ENCODE measurements around the gene HRCT1.
A peak's percentile ranks its signal among the peaks of the same experiment; 100 is the strongest.
"Not testable (repeated sequence)": the region's sequence is repeated elsewhere in the genome, so short reads cannot be mapped to it uniquely, and the experiment has no call there.

The HRCT1 gene

DNA sequence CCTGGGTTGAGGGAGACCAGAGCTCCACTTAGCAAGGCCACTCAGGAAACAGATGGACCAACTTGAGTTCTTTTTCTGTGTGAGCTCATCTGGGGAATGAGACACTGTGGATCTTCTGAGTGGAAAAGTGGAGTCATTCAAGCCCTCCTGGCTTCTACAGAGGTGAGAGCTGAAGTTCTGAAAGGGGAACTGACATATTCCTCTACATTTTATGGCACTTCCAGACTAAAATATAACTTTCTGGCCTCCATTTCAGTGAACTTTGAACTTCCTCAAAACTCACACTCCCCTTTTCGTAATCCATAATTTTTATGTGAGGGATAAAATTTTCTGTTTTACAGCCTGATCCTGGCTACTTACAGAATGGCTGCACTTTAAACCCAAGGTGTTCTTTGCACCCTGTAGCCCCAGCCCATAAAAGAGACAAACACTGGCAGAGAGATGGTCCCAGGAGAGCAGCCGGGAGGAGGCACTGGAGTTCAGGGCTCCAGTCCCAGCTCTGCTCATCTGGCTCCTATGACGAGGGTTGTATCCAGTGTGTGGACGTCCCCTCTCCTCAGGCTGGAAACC lies 14.1 kb downstream of the HRCT1 start:
- H3K27ac Mint-ChIP-seq, result no peak overlapping the region
- H3K9me3 Mint-ChIP-seq, result no peaks in the 10 kb centered on the region
- H3K4me3 Mint-ChIP-seq, result no peak overlapping the region
- H3K36me3 Mint-ChIP-seq (ENCODE audit: low read depth), result no peaks in the 10 kb centered on the region
- H3K4me1 Mint-ChIP-seq (ENCODE audit: low read depth), result peaks cover 29% of the 10 kb centered on the region
- no peaks in the 10 kb centered on the region for H3K27me3 Mint-ChIP-seq

DNA sequence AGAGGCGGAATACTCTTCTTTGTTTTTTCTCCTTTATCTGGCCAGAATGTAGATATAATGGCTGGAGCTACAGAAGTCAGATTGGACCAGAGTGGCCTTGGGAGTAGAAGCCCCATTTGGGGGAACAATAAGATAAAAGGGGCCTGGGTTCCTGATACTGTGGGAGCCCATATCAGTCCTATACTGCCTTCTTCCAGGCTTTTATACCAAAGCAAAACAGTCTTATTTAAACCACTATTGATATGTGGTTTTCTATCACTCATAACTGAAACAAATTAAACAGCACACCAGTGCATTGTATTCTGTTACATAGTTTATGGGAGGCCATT lies 17.6 kb downstream of the HRCT1 start:
- H3K4me3 Mint-ChIP-seq, result no peak overlapping the region
- H3K9me3 Mint-ChIP-seq, result no peaks in the 10 kb centered on the region
- H3K4me1 Mint-ChIP-seq (ENCODE audit: low read depth), result peaks cover 29% of the 10 kb centered on the region
- peak overlapping the region; percentile 47 for H3K27ac Mint-ChIP-seq
- no peaks in the 10 kb centered on the region for H3K27me3 Mint-ChIP-seq
- no peaks in the 10 kb centered on the region for H3K36me3 Mint-ChIP-seq (ENCODE audit: low read depth)

DNA sequence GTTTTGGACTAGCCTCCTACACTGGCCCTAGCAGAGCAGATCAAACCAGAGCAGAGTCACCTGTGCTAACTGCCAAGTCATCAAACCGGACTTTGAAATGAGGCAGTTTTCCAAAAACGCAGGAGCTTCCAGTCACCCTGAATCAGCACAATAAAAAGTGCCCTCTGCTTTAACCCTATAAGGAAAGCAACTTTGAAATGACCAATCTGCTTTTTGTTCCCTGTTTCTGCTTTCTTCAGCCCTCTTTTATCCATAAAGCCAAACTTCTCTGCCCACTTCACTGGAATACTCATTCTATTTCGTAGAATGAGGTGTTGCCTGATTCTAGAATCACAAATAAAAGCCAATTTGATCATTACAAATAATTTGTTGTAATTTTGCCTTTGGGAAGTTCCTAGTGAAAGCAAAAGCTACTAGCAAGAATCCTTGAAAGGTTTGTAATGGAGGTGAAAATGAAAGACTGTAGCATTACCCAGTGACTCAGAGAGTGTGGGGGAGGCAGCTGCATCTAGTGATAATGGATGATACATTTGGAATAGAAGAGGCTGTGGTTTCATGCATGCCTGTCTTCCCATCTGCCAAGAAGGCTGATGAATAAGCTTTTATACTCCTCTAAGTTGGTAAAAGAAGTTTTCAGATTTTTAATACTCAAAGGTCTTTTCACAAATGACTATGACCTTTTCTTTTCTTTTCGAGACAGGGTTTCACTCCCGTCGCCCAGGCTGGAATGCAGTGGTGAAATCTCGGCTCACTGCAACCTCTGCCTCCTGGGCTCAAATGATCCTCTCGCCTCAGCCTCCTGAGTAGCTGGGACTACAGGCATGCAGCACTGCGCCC lies 18.1 kb downstream of the HRCT1 start:
- Mint-ChIP-seq H3K36me3 (ENCODE audit: low read depth) (no peaks in the 10 kb centered on the region), H3K27me3 (no peaks in the 10 kb centered on the region), H3K27ac (peak overlapping the region; percentile 47), H3K4me1 (ENCODE audit: low read depth) (peaks cover 26% of the 10 kb centered on the region), H3K4me3 (no peak overlapping the region), H3K9me3 (no peaks in the 10 kb centered on the region)

DNA sequence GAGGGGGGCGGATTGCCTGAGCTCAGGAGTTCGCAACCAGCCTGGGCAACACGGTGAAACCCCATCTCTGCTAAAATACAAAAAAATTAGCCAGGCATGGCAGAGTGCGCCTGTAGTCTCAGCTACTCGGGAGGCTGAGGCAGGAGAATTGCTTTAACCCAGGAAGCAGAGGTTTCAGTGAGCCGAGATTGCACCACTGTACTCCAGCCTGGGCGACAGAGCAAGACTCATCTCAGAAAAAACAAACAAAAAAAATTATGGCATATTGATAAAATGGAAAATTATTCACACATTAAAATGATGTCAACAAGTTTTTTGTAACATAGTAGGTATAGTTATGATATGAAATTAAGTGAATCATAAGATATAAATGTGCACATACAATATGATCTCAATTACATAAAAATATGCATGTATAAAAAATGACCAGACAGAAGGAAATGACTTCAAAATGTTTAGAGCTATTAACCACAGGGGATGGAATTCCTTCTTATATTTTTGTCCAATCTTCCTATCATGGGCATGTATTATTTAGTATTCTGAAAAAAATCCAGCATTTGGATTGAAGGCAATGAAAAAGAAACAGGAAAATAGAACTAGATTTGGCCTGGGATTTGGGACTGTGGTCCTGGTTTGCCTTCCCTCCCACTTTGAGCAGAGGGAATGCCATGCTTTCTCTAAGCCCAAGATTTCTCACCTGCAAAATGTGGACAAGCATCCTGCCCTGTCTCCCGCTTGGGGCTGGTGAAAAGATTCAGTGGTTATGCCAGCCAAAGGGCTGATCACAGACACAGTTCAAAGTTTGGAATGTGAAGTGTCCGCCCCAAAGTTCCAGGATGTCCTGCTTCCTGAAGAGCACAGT lies 22.8 kb downstream of the HRCT1 start:
- no peak overlapping the region for H3K27ac Mint-ChIP-seq

DNA sequence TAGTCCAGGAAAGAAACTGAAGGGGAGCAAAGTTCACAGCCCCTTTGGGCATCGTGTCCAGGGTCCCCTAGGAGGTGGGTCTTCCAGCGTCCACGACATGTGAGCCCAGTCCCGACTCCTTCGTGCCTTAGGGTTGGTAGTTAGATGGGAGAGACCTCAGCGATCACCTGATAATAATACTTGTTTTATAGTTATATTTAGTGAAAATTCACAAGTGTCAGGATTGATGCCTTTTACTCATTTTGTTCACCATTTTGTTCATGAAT lies 23.4 kb downstream of the HRCT1 start:
- Mint-ChIP-seq H3K9me3 (no peaks in the 10 kb centered on the region), H3K4me3 (no peak overlapping the region), H3K4me1 (ENCODE audit: low read depth) (peaks cover 18% of the 10 kb centered on the region), H3K27ac (no peak overlapping the region), H3K36me3 (ENCODE audit: low read depth) (no peaks in the 10 kb centered on the region), H3K27me3 (no peaks in the 10 kb centered on the region)

More for the DNA sequence above, 22.8 kb downstream of the HRCT1 start:
- Mint-ChIP-seq H3K36me3 (ENCODE audit: low read depth) (no peaks in the 10 kb centered on the region), H3K4me1 (ENCODE audit: low read depth) (peaks cover 23% of the 10 kb centered on the region), H3K27me3 (no peaks in the 10 kb centered on the region), H3K9me3 (no peaks in the 10 kb centered on the region), H3K4me3 (no peak overlapping the region)

DNA sequence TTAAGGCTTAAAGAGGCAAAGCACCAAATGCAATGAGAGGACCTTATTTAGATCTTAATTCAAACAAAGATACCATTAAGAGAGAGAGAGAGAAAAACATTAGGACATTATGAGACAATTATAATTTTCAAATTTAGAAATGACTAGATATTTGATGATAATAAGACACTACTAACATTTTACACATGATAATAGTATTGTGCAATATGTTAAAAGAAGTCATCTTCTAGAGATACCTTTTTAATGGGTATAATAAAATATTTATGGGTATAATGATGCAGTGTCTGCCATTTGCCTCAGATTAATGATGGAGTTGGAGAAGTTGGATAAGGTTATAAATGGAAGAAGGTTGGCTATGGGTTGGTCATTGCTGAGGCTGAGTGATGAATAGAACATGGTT lies 24.5 kb downstream of the HRCT1 start:
- no peaks in the 10 kb centered on the region for H3K9me3 Mint-ChIP-seq
- H3K27ac Mint-ChIP-seq, result no peak overlapping the region
- peaks cover 15% of the 10 kb centered on the region for H3K4me1 Mint-ChIP-seq (ENCODE audit: low read depth)
- H3K36me3 Mint-ChIP-seq (ENCODE audit: low read depth), result no peaks in the 10 kb centered on the region
- H3K27me3 Mint-ChIP-seq, result no peaks in the 10 kb centered on the region
- no peak overlapping the region for H3K4me3 Mint-ChIP-seq

DNA sequence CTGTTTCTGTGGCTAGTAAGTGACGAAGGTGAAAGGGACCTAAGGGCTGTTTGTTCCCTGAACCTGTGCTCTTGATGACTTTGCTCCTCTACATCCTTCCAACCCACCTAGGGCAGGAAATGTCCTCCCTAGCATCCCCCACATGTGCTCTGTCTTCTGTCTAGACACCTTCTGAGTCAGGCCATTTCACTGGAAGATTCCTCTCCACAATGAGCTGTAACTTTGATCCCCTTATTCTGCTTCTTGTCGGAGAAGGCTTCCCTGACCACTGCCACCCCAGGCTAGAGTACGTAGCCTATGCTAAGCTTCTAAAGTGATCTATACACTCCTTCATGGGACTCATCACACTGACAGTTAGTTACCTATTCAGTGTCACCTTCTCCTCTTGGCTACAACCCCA lies 25.0 kb downstream of the HRCT1 start:
- no peaks in the 10 kb centered on the region for H3K36me3 Mint-ChIP-seq (ENCODE audit: low read depth)
- H3K27me3 Mint-ChIP-seq, result no peaks in the 10 kb centered on the region
- H3K4me3 Mint-ChIP-seq, result no peak overlapping the region
- no peak overlapping the region for H3K27ac Mint-ChIP-seq
- peaks cover 15% of the 10 kb centered on the region for H3K4me1 Mint-ChIP-seq (ENCODE audit: low read depth)
- H3K9me3 Mint-ChIP-seq, result no peaks in the 10 kb centered on the region

DNA sequence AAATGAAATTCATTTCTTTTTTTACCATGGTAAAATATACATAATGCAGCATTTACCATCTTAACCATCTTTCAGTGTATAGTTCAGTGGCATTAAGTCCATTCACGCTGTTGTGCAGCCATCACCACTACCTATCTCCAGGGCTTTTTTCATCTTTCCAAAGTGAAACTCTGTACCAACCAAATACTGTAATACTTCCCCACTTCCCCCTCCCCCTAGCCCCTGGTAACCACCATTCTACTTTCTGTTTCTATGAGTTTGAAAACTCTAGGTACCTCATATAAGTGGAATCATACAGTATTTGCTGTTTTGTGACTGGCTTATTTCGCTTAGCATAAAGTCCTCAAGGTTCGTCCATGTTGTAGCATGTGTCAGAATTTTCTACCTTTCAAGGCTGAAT lies 26.7 kb downstream of the HRCT1 start:
- Mint-ChIP-seq H3K27ac (no peak overlapping the region), H3K4me3 (no peak overlapping the region), H3K9me3 (peaks cover 6% of the 10 kb centered on the region), H3K4me1 (ENCODE audit: low read depth) (peaks cover 21% of the 10 kb centered on the region), H3K27me3 (no peaks in the 10 kb centered on the region), H3K36me3 (ENCODE audit: low read depth) (no peaks in the 10 kb centered on the region)

DNA sequence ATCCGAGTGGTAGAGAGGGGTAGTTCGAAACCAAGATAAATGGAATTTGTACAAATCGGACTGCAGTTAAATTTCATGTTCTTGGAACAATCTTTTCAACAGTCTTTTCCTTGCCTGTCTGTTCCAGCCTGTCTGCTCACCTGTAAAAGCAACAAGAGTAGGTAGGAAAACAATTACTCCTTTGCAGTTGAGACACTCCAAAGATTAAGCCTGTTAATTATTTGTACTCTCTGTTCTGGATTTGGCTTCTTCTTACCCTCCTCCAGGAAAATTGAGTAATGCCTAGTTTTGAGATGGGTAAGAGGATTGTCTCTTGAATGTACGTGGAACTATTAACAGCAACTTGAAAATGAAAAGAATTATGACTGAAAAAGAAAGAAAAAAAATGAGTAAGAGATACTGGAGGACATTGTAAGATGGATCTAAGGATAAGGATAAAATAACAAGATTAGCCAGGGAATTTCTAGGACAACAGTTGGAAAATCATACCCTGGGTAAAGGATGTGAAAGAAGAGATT lies 27.6 kb downstream of the HRCT1 start:
- Mint-ChIP-seq H3K36me3 (ENCODE audit: low read depth) (no peaks in the 10 kb centered on the region), H3K4me3 (no peak overlapping the region)

DNA sequence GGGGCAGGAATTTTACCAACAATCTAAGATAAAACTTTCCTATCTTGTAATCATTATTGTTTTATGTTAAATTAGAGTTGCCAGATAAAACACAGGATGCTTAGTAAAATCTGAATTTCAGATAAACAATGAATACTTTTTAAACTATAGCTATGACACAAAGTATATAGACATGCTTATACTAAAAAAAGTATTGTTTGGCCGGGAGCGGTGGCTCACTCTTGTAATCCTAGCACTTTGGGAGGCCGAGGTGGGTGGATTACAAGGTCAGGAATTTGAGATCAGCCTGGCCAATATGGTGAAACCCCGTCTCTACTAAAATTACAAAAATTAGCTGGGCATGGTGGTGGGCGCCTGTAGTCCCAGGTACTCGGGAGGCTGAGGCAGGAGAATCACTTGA lies 28.1 kb downstream of the HRCT1 start:
- H3K27me3 Mint-ChIP-seq; H3K9me3 Mint-ChIP-seq; H3K36me3 Mint-ChIP-seq (ENCODE audit: low read depth); H3K4me3 Mint-ChIP-seq; H3K27ac Mint-ChIP-seq: not testable (repeated sequence)
- peaks cover 33% of the 10 kb centered on the region for H3K4me1 Mint-ChIP-seq (ENCODE audit: low read depth)

More for the DNA sequence above, 27.6 kb downstream of the HRCT1 start:
- Mint-ChIP-seq H3K4me1 (ENCODE audit: low read depth) (peaks cover 28% of the 10 kb centered on the region), H3K27me3 (no peaks in the 10 kb centered on the region), H3K27ac (no peak overlapping the region), H3K9me3 (peaks cover 6% of the 10 kb centered on the region)

DNA sequence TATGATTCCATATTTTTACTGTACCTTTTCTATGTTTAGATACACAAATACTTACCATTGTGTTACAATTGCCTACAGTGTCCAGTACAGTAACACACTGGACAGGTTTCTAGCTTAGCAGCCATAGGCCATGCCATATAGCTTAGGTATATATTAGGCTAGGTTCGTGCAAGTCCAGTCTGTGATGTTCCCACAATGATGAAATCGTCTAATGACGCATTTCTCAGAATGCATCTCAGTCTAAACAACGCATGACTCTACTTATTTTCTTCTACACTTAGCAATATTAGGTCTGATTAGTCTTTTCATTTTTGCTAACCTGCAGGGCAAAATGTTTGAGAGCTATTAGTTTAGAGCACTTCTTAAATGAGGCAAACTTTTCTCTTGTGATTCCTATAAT lies 29.3 kb downstream of the HRCT1 start:
- H3K9me3 Mint-ChIP-seq, result peaks cover 6% of the 10 kb centered on the region
- H3K4me1 Mint-ChIP-seq (ENCODE audit: low read depth), result peaks cover 45% of the 10 kb centered on the region
- H3K27ac Mint-ChIP-seq, result no peak overlapping the region
- H3K27me3 Mint-ChIP-seq, result no peaks in the 10 kb centered on the region
- no peak overlapping the region for H3K4me3 Mint-ChIP-seq
- no peaks in the 10 kb centered on the region for H3K36me3 Mint-ChIP-seq (ENCODE audit: low read depth)

DNA sequence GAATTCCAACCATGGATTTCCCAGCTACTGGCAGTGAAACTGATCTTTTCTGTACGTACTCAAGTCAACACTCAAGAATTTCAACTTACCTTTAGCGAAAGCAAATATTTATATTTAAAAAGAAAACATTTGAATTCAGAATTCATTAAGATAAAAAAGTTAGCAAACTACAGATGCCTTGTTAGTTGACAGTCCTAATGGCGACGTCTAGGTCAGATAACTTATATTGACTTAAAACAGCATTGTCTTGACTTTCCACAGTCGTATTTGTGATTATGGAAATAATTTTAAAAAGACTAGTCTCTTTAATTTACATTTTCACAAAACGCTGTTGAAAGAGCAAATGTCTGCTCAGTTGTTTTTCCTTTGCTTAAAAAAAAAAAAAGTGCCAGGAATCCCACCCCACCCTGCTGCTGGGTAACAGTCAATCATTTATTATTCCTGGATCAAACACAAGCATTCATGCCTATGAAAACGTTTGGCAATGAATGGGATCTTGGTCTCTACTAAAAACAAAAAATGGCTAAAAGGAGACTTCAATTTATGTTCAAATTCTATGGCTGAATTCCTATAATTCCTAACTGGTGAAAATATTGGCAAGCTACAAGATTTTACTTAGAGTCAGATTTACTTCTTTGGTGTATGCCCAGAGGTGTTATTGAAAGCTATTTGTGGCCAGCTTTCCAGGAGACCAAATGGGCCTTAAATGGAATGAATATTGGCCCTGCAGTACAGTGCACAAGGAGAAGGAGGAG lies 29.9 kb downstream of the HRCT1 start:
- Mint-ChIP-seq H3K9me3 (peaks cover 6% of the 10 kb centered on the region), H3K4me3 (no peak overlapping the region), H3K27ac (no peak overlapping the region), H3K4me1 (ENCODE audit: low read depth) (peaks cover 52% of the 10 kb centered on the region), H3K27me3 (no peaks in the 10 kb centered on the region), H3K36me3 (ENCODE audit: low read depth) (no peaks in the 10 kb centered on the region)

DNA sequence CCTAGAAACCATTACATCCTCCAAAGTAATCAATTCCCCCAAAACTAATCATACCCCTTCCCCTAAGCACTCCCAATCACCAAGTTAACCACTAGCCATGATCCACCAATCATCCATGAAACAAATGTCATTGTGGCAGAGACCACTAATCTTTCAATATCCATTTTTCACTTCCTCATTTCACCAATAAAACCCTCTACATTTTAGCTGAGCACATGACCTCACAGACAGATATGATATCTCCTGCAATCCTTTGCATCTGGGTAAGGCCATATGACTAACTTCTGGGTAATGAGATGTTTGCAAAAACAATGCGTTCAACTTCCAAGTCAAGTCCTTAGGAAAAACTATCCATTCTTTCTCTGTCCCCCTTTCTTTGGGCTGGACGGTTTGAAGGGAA lies 31.2 kb downstream of the HRCT1 start:
- Mint-ChIP-seq H3K36me3 (ENCODE audit: low read depth) (no peaks in the 10 kb centered on the region), H3K4me3 (no peak overlapping the region)

DNA sequence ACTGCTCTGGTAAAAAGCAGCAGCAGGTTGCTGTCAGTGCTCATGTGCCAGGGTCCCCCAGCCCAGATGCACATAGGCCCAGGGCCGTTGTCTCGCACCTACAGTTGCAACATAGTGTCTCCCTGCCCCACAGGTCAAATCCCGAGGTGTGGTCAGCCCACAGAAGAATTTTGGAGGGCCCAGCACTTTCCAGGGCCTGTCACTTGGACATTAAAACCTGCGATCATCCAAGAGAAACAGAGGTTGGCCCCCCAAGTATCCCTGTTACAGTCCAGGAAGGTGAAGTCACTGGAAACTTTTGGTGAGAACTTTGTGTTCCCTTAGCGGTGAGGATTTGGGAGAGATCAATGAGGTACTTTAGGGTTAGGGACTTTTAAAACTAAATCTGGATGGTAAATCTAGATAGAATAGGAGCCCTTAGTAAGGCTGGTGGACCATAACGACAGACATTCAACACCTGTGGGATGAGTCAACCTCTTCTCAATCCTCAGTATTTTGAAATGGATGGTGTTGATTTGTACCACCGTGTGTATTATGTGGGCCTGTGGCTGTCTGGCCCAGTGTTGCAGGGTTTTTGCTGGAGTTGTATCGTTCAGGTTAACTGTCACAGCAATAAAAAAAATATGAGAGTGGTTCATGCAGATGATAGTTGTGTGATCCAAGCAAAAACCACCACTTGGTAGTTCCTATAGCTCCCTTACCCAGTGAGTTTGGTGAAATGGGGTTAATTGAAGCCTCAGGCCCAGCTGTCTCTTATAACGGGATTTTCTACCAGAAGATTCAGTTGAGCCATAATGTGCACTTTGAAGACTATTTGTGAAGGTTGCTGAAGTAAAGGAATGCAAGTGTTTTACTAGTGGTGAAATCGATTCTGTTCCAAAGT lies 32.7 kb downstream of the HRCT1 start:
- no peak overlapping the region for H3K27ac Mint-ChIP-seq
- H3K27me3 Mint-ChIP-seq, result no peaks in the 10 kb centered on the region
- H3K9me3 Mint-ChIP-seq, result peaks cover 6% of the 10 kb centered on the region
- peaks cover 49% of the 10 kb centered on the region for H3K4me1 Mint-ChIP-seq (ENCODE audit: low read depth)
- H3K36me3 Mint-ChIP-seq (ENCODE audit: low read depth), result no peaks in the 10 kb centered on the region
- H3K4me3 Mint-ChIP-seq, result no peak overlapping the region

More for the DNA sequence above, 31.2 kb downstream of the HRCT1 start:
- peaks cover 6% of the 10 kb centered on the region for H3K9me3 Mint-ChIP-seq
- H3K27ac Mint-ChIP-seq, result no peak overlapping the region
- peaks cover 61% of the 10 kb centered on the region for H3K4me1 Mint-ChIP-seq (ENCODE audit: low read depth)
- H3K27me3 Mint-ChIP-seq, result no peaks in the 10 kb centered on the region

Data from stimulated activated naive CD8-positive, alpha-beta T cell treated with anti-CD3 and anti-CD28 coated beads, Interleukin-15, Interleukin-2, amounts not matched to agents 100 ng/mL and 50 ng/mL, for 24 hours (primary cell).